SU-DHL-6 (cell line): Measurements from ENCODE around the gene C2orf72.

ENCODE experiments used
- H2AFZ ChIP-seq: fragments of 200-600 bp; sonication (generic); 2 replicates; pipeline ENCODE4 v1.6.1; 2014; ENCODE audit warnings: low read depth, mild to moderate bottlenecking, moderate library complexity, mixed read lengths, antibody characterized with exemption, low read length; ENCODE audit not compliant: severe bottlenecking
- H3F3A ChIP-seq: fragments of 200-600 bp; shearing (Covaris generic); 2 replicates; pipeline ENCODE4 v1.6.0; 2016; ENCODE audit warnings: antibody characterized with exemption, mild to moderate bottlenecking; ENCODE audit not compliant: insufficient read depth
- H3K27ac ChIP-seq: fragments of 200-600 bp; sonication (generic); 2 replicates; pipeline ENCODE4 v1.5.1; 2016; ENCODE audit warnings: low read depth, mild to moderate bottlenecking, low read length, moderate library complexity, mixed read lengths
- H3K27me3 ChIP-seq: fragments of 200-600 bp; sonication (generic), shearing (Covaris generic); 2 replicates; pipeline ENCODE4 v1.6.0; 2014; ENCODE audit warnings: mild to moderate bottlenecking, low read length
- H3K36me3 ChIP-seq: fragments of 200-600 bp; sonication (generic); 2 replicates; pipeline ENCODE4 v1.6.1; 2014; ENCODE audit warnings: mild to moderate bottlenecking, low read length, mixed read lengths
- H3K4me2 ChIP-seq: fragments of 300-600, 200-600 bp; shearing (Covaris generic), sonication (generic); 2 replicates; pipeline ENCODE4 v1.6.0; 2014; ENCODE audit warnings: low read length, low read depth, mild to moderate bottlenecking; ENCODE audit not compliant: poor library complexity, severe bottlenecking
- H3K4me3 ChIP-seq: fragments of 200-600 bp; sonication (generic); 2 replicates; pipeline ENCODE4 v1.5.1; 2014; ENCODE audit warnings: antibody characterized with exemption, low read length, mild to moderate bottlenecking, mixed read lengths; ENCODE audit not compliant: insufficient read depth, poor library complexity, severe bottlenecking
- H3K79me2 ChIP-seq: fragments of 200-600 bp; sonication (generic); 2 replicates; pipeline ENCODE4 v1.6.1; 2014; ENCODE audit warnings: mild to moderate bottlenecking, low read length, moderate library complexity; ENCODE audit not compliant: insufficient read depth
- H3K9ac ChIP-seq: fragments of 200-600 bp; sonication (generic); 2 replicates; pipeline ENCODE4 v1.7.0; 2014; ENCODE audit warnings: mild to moderate bottlenecking, low read length
- H3K9me2 ChIP-seq: fragments of 200-600 bp; sonication (generic); replicated peaks from 2 replicates; pipeline ENCODE4 v1.6.1; 2014; ENCODE audit warnings: low read length; ENCODE audit not compliant: insufficient read depth
- H3K9me3 ChIP-seq: fragments of 200-600 bp; sonication (generic); 2 replicates; pipeline ENCODE4 v1.6.1; 2014; ENCODE audit warnings: low read length, mixed read lengths; ENCODE audit not compliant: insufficient read depth
- H4K20me1 ChIP-seq: fragments of 200-600 bp; sonication (generic); 2 replicates; pipeline ENCODE4 v1.6.1; 2014; ENCODE audit warnings: low read depth, mild to moderate bottlenecking, antibody characterized with exemption, low read length, moderate library complexity, mixed read lengths
- CTCF ChIP-seq: fragments of 200-600 bp; sonication (generic); IDR thresholded peaks from one replicate; pipeline ENCODE4 v1.5.1; 2017; ENCODE audit warnings: antibody characterized with exemption, mild to moderate bottlenecking, low read length, moderate library complexity; ENCODE audit not compliant: insufficient read depth, poor library complexity, severe bottlenecking
- EZH2phosphoT487 ChIP-seq: fragments of 200-600 bp; sonication (generic), shearing (Covaris generic); conservative IDR thresholded peaks from 2 replicates; pipeline ENCODE4 v1.6.1; 2018; ENCODE audit warnings: mild to moderate bottlenecking, antibody characterized with exemption, low read length, moderate library complexity, mixed read lengths

C2orf72 gene

GRCh38 chr2:231033147-231034132, 3.9 kb upstream of the C2orf72 start:
- H3K9me3 ChIP-seq: no peaks in the 10 kb centered on the region
- TF ChIP-seq EZH2phosphoT487 (no peak), CTCF (no peak)
- no peak overlapping the region for H3K4me2 ChIP-seq
- no peaks in the 10 kb centered on the region for H3F3A ChIP-seq
- no peaks in the 10 kb centered on the region for H3K79me2 ChIP-seq
- H3K9me2 ChIP-seq: no peaks in the 10 kb centered on the region
- no peak overlapping the region for H3K9ac ChIP-seq
- H4K20me1 ChIP-seq: no peaks in the 10 kb centered on the region
- no peaks in the 10 kb centered on the region for H3K27me3 ChIP-seq
- no peak overlapping the region for H3K4me3 ChIP-seq
- H2AFZ ChIP-seq: no peak overlapping the region
- no peak overlapping the region for H3K27ac ChIP-seq
- no peaks in the 10 kb centered on the region for H3K36me3 ChIP-seq

DNA sequence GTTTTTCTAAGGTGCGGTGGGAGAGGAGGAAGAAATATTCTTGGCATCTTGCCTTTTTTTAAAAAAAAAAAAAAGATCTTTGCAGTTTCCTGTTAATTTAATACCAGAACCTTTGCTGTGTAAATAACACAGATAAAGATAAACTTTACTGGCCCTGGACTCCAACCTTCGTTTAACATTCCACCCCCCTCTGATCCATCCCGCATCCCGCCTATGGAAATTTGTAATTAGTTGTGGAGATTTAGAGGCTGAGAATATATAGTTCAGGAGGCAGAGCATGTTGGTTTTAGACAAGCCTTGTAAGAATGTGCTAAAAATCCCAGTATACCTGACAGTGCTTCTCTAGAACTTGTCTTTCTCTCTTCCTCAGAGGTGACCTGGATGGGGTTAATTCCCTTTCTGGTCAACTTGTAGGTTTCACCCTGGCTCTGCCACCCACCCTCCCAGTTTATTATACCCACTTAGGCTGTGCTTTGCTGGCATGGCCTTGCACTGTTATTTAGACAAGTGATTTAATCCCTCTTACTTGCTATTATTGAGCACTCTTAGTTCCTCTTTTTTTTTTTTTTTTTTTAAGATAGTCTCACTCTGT, 2.9 kb upstream of the C2orf72 start:
- H3K4me2 ChIP-seq: no peak overlapping the region
- no peak overlapping the region for H3K4me3 ChIP-seq
- no peak overlapping the region for H3K9ac ChIP-seq
- H3K36me3 ChIP-seq: no peaks in the 10 kb centered on the region
- no peaks in the 10 kb centered on the region for H3K9me2 ChIP-seq
- H2AFZ ChIP-seq: no peak overlapping the region
- TF ChIP-seq CTCF (no peak), EZH2phosphoT487 (no peak)
- no peaks in the 10 kb centered on the region for H3K9me3 ChIP-seq
- H4K20me1 ChIP-seq: no peaks in the 10 kb centered on the region
- H3K79me2 ChIP-seq: no peaks in the 10 kb centered on the region
- H3K27ac ChIP-seq: no peak overlapping the region
- no peaks in the 10 kb centered on the region for H3K27me3 ChIP-seq
- H3F3A ChIP-seq: no peaks in the 10 kb centered on the region

DNA sequence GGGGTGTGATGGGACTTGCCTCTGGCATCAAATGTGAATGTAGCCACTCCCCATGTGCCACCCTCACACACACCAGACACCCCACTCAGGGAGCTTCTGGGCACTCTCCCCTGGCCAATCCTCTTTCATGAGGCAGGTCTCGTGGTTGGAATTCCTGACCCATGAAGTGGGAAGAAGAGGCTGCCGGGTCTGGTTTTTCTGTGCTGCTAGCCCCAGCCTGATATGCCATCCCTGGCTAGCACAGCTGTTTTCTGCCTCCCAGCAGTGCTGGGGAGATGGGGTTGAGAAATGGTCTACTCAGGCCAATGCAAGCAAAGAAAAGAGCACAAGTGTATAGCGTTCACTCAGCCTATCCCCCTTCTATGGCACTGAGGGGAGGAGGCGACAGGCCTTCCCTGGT, 1.2 kb upstream of the C2orf72 start:
- Histone ChIP-seq H4K20me1 (no peaks in the 10 kb centered on the region), H3K4me2 (no peak overlapping the region), H3K9me2 (no peaks in the 10 kb centered on the region), H3K36me3 (no peaks in the 10 kb centered on the region), H2AFZ (no peak overlapping the region), H3K9ac (no peak overlapping the region), H3K4me3 (no peak overlapping the region), H3K27me3 (no peaks in the 10 kb centered on the region), H3K27ac (no peak overlapping the region), H3K9me3 (no peaks in the 10 kb centered on the region), H3F3A (no peaks in the 10 kb centered on the region), H3K79me2 (no peaks in the 10 kb centered on the region)
- TF ChIP-seq CTCF: no peak
- TF ChIP-seq EZH2phosphoT487: no peak
